ENCODE data around the gene HOXB6.

The HOXB6 gene

GRCh38 chr17:48634493-48635208 is 29.9 kb upstream of the HOXB6 start:
- no peak for DNase-seq (ENCODE audit: low spot score)

GRCh38 chr17:48633266-48633677 is 28.5 kb upstream of the HOXB6 start:
- DNase-seq (ENCODE audit: low spot score), result no peak

DNA sequence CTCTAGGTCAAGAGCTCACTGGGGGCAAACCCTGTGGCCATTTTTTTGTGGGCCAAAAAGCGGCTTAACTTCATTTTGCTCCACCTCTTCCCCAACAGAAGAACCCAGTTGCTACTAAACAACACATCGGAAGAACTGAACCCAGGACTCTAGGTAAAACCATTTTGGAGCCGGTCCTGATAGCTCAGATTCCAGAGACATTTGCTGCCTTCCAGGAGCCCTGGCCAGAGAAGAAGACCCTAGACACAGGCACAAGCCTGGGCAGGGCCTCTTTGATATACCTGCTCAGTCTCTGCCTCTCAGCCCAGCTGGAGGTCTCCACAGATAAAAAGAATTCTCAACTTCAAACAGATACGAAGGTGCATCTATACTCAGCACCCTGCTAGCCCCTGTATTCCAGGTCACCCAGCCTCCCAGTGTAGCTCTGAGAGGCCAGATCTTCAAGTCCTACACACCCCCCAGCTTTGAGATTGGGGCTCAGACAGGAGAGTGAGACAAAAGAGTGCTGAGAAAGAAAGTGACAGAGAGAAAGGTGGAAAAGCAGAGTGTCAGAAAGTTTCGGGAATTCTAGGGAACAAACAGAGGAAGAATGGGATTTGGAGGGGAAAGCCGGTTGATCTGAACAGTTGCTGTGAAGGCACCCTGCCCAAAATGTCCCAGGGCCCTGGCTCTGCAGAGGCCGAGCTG is 27.9 kb upstream of the HOXB6 start:
- DNase-seq (ENCODE audit: low spot score), result no peak

DNA sequence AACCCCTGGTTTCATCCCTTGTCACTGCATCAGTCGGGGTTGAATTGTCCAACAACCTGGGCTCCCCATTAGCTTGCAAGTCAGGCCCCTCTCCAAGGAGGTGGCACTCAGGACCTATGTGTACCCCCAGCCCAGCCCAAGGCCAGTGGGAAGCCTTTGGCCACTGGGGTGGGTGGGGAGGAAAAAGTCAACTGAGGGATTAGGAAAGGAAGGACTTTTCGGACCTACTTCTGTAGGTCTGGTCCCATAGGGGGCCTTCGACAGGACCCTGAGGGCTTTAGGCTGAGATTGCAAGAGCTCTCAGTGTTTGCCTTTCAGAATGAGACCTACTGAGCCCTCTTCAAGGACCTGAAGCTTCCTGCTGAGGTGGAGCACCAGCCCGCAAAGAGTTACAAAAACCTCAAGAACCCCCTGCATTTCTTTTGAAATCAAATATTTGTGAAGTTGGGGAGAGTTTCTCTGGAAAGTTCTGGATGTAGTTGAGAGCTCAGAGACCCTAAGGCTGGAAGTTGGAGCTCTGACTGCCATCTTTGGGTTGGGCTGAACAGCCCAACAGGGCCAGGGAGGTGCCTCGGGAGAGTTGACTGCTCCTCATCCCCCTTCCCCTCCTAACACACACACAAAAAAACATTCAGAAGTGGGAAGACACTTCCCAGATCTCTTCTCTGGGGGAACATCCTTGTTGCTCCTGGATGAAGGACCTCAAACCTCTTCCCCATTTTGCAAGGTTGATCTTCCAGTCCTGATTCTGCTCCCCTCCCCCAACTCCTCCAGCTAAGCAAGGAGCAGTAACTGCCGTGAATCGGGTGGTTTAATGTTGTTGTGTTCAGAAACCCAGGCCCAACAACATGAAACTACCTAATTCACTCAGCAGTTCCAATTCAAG is 27.1 kb upstream of the HOXB6 start:
- DNase-seq (ENCODE audit: low spot score), result no peak

- no peak for DNase-seq (ENCODE audit: low spot score)
Measured at GRCh38 chr17:48630925-48631692, 26.3 kb upstream of the HOXB6 start.

- DNase-seq (ENCODE audit: low spot score), result no peak
Measured at GRCh38 chr17:48630009-48630924, 25.5 kb upstream of the HOXB6 start.

DNA sequence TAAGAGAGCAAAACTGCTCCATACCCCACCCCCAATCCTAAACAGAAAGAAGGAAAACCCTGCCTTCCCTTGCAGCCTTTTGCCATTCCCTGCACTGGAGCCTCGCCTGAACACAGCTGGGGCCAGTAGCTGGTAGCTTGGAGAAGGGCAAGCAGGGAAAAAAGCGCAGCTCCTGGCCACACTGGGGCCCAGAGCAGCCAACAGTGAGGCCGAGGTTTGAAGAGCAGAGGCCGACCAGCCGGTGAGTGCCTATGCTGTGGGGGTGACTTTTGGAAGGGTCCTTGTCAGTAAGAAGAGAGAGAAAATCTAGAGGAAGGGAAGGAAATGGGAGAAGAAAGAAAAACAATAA is 24.6 kb upstream of the HOXB6 start:
- DNase-seq (ENCODE audit: low spot score), result no peak

GRCh38 chr17:48628649-48629410 is 24.0 kb upstream of the HOXB6 start:
- no peak for DNase-seq (ENCODE audit: low spot score)

GRCh38 chr17:48627623-48628521 is 23.1 kb upstream of the HOXB6 start:
- no peak for DNase-seq (ENCODE audit: low spot score)

- DNase-seq (ENCODE audit: low spot score), result no peak
Measured at GRCh38 chr17:48627118-48627597, 22.4 kb upstream of the HOXB6 start.

DNA sequence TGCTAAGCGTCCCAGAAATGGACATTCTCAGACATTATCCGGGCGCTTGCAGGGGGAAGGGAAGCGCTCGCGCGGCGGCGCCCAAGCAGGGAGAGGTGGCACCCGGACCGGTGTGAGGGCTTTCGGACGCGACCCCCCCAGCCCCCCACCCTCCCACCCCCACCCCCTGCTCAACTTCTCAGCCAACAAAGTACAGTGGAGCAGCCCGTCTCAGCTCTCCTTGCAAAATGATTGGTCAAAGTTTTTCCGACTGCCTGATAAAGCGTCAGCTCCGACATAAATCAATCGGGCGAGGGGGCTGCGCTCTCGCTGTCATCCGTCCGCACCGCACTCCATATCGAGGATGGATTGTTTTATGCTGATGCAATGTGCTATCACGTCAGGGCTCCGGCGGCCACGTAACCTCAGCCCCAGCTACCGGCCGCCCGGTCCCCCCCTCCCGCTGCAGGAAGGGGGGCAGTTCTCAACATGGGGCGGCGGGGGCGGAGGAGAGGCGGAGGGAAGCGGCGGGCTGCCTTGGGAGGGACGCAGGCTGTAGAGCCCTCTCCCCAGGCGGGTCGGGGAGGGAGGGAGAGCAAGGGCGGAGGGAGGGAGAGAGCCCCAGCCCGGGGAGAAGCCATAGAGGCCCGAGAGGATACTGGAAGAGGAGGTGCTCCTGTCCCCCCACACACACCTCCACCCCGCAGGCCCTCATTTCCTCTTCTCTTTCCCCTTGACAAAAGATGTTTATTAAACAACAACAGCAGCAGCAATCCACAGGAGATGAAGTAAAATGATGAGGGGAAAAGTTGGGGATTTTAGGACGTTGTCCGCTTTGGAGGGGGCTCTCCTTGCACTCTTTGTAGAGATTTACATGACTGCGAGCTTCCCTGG is 21.7 kb upstream of the HOXB6 start, which contains the start of gene HOXB9:
TSS of gene HOXB9 (minus strand) at position 114 of the 873 bp plus-strand sequence. CDS start at position 25, 89 bp downstream.
- no peak for DNase-seq (ENCODE audit: low spot score)

DNA sequence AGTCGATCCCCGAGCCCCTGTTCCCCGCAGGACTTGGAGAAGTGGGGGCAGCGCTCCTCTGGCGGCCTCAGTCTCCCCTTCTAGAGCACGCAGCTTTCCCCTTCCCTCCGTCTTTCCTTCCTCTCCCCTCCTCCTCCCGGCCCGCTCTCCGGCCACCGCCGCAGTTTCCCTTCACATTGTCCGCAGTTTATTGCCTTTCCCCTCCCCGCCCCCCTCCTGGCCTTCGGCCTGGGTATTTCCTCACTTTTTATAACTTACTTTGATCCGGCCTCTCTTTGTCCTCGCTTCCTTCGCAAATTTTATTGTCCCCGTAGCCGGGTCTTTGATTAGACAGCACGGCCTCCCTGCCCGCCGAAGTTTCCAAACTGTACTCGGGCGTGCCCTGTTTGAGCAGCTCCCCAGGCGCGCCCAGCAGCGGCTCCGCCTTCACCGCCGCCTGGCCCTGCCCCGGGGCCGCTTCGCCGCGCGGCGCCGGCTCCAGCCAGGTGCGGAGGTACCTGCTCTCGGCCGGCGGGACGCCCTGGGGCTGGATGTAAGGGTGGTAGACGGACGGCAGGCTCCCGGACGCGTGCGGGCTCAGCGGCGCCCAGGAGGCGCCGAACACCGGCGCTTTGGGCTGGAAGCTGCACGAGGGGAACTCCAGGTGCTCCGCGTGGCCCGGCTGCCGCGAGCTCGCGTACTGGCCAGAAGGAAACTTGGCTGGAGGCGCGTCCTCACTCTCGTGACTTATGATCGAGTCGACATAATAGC is 20.9 kb upstream of the HOXB6 start:
- peak; percentile 62 for DNase-seq (ENCODE audit: low spot score)

- DNase-seq (ENCODE audit: low spot score), result peak; percentile 68
Measured at GRCh38 chr17:48624544-48625494, 20.0 kb upstream of the HOXB6 start.

- no peak for DNase-seq (ENCODE audit: low spot score)
Measured at GRCh38 chr17:48624118-48624517, 19.3 kb upstream of the HOXB6 start.

- no peak for DNase-seq (ENCODE audit: low spot score)
Measured at GRCh38 chr17:48623583-48623982, 18.8 kb upstream of the HOXB6 start.

- no peak for DNase-seq (ENCODE audit: low spot score)
Measured at GRCh38 chr17:48622857-48623256, 18.1 kb upstream of the HOXB6 start.

Data from AG08396 (cell line).